ENCODE results near the gene PXDN.
"Not testable (repeated sequence)": the region's sequence is repeated elsewhere in the genome, so short reads cannot be mapped to it uniquely, and the experiment has no call there.

The PXDN gene

DNA sequence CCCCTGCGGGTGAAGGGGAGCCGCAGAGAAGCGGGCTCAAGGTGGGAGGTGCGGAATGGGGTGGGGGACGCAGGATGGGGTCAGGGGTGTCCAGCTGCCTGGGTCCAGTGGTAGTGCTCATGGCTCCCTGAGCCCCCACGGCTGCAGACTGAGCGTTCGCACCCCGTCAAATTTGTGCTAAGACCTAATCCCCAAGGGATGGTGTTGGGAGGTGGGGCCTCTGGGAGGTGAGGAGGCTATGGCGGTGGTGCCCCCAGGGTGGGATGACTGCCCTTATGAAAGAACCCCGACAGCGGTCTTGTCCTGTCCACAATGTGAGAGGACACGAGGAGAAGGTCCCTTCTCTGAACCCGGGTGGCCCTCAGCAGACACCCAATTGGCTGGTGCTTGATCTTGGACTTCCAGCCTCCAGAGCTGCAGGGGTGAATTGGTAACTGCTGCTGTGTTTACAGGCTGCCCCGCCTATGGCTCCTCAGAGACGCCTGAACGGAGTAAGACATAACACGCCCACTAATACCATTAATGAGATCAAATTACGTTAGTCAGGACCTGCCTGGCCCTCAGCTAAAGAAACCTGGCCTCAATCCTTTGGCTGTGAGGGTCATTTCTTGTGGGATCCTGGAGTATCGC, 42.6 kb downstream of the PXDN start:
- DNase-seq: no peak

DNA sequence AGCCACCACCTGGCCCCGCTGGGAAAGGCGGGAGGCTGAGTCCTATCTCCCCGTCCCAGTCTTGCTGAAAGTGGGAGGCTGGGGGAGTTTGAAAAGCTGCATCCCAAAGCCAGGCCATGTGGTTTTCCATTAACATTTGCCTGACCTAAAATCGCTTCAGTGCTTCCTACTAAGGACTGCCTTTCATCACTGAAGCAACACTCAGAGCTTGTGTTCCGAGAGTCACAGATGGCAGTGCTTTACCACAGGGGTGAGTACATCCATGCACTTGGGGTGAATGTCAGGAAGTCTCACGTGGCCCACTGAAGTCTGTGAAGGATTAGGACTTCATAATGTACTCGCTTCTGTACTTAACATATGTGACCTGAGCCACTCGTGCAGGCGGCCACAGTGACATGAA, 43.3 kb downstream of the PXDN start:
- no peak for DNase-seq

DNA sequence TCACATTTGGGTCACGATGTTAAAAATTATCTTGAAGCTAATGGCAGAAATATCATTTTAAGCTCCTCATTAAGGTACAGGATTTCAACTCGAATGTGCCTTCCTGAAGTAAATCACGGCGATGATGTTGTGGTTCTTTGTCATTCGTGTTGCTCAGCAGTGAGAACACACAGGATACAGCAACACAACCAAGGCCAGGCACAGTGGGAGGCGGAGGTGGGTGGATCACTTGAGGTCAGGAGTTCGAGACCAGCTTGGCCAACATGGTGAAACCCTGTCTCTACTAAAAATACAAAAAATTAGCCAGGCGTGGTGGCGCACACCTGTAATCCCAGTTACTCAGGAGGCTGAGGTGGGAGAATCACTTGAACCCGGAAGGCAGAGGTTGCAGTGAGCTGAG, 43.9 kb downstream of the PXDN start:
- DNase-seq: not testable (repeated sequence)

- no peak for DNase-seq
Measured at GRCh38 chr2:1698188-1698945, 45.9 kb downstream of the PXDN start.

DNA sequence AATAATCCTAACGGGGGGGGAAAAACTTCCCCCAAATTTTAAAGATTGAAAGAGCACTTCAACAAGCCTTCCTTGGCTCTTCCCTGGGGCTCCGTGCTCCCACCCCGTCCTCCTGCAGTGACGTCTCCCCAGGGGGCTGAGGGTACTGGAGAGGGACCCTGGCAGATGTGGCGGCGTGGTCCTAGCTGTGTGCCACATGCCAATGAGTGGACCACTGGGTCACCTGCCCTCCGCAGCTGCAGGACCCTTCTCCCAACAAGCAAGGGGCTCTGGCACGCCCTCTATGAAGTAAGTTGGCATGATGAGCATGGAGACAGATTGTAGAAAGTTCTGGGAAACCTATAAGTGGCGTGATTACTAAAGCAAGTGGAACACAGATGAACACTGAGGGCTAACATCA, 46.7 kb downstream of the PXDN start:
- DNase-seq: no peak

GRCh38 chr2:1696472-1696871, 47.8 kb downstream of the PXDN start:
- no peak for DNase-seq

DNA sequence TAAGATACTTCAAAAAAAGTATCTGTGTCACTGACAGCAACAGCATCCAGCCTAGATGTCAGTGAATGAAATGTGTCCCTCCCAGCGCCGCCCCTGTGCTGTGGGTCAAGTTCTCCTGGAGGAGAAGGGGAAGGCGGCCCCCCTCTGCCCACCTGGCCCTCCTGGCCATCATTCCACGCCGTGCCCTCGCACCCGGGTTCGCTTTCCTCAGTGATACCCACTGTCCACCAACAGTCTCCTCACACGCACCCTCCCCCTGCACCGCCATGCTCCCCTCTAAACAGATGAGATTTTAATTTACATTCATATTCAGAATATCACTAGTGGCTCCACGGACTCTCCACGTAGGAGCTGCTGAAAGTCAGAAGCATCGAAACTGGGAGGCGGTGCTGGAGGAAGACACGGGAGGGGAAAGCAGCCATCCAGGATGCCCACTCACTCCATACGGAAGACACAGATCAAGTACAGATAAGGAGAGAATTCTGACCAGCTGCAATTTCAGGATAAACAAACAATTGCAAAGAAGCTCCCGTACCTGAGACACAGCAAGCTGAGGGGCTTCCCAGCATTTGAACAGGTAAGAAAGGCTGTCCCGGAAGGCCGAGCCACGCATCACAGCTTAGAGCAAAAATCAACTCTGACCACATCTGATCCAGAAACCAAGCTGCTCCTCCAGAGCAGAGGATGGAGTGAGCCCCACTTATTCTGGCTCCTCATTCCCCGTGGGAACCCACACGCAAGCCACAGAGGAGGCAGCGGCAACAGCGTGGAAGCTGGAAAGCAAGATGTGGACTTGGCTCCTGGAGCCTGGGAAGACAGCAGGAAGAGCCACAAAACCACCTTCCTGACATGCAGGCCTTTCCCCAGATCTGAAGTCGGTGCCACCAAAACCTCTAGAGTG, 49.7 kb downstream of the PXDN start:
- DNase-seq: no peak

DNA sequence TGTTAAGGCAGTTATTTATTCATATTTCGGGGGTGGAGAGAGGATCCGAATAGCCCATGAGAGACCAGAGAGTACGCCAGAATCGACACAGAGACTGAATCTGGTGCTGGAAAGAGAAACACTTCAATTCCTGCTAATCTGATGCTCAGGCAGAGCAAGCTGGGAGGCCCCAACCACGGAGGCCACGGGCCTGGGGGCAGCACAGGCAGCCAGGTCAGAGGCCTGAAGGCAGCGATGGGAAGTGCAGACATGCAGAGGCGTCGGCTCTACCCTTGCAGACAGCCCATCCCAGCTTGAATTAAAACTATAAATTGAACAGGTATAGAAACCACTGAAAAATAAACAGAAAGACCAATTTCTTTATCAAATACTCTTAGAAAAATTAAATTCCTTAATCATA, 50.6 kb downstream of the PXDN start:
- DNase-seq: no peak

- DNase-seq: no peak
Measured at GRCh38 chr2:1692342-1692741, 52.0 kb downstream of the PXDN start.

DNA sequence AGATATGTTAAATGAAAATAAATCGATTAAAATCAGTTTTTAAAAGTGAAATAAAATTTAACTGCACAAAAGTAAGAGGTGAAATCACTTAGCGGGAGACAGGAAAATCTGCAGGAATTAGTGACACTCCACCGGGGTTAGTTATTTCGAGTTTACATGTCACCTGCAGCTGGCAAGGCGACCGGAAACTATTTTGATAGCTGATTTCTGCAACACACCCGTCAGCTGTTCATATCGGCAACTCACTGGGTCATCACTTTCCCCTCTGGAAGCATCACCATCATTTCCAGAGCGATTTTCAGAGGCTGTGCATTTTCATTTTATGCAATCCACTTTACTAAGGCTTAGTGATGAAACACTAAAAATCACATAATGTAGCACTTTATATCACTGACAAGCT, 52.9 kb downstream of the PXDN start:
- no peak for DNase-seq

DNA sequence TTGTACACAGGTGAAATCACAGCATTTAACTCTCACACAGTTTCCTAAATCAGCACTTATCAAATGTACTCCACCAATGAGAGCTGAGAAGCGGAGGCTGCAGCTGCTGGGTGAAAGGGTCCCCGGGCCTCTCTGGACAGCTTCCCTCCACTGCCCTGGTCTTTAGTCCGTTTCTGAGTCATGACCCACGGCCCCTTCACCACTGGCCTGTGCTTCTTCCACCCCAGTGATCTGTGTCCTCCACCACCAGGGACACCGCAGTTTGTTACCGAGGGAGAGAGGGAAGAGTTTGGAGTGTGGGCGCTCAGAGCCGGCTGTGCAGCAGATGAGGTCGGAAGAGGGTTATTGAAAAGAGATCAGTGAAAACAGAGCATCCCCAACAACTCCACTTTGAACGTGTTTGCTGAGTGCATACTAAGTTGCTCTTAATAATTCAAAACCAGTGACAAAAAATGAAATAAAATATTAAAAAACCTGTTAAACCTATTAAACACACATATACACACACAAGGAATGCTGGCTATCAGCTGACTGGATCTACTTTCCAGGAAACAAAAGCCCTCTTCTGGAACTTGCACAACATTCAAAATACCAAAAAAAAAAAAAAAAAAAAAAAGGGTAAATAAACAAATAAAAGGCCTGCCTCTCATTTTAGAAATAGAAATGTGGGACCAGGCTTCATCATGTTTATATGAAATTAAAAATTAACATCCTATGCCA, 54.1 kb downstream of the PXDN start:
- DNase-seq: no peak

DNA sequence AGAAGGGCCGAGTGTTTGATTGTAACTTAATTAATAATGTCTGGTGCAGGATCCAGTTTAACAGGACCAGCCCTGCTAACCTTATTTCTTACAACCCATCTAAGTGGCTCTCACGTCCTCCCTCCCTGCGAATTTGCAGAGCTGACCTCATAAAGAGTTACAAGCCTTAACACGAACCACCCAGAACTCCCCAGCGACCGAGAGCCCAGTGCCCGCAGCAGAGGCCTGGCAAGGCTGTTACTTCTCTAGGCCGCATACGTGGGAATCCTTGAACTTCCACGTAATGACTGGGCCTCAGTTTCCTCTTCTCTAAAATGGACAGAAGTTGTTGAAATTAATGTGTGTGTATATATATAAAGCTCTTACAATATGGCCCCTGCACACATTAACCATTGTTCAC, 55.5 kb downstream of the PXDN start:
- no peak for DNase-seq

DNA sequence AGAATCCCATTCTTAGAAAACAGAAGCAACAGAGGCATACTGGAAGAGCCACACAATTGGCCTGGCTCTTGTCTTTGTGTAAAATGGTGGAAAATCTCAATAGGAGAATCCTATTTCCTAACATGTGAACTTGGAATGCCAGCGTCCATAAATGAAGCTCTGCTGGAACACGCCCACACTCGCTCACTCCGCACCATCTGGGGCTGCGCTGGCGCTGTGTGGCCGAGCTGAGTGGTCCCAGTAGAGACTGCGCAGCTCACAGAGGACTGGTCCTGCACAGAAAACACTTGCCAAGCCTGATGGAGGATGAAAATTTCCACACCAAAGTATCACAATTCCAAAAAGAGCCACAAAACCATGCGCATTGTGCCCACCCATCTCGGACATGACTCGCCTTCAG, 56.2 kb downstream of the PXDN start:
- DNase-seq: no peak

DNA sequence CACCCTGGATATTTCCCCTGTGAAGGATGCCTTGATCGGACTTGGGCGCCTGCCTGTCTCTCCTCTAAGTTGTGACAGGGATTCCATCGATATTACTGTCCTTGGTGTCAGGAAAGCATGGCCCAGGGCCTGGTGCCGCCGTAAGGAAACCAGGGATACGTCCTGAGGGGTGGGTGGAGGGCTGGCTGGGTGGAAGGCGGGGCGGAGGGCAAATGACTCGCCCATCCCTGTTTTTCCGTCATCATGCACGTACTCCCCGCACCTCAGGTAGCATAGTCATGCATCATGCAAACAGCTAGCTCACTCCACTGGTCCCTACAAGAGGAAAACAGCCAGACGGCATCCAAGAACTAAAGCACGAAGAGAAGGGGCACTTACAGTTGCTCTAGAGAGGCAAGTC, 57.1 kb downstream of the PXDN start:
- no peak for DNase-seq

DNA sequence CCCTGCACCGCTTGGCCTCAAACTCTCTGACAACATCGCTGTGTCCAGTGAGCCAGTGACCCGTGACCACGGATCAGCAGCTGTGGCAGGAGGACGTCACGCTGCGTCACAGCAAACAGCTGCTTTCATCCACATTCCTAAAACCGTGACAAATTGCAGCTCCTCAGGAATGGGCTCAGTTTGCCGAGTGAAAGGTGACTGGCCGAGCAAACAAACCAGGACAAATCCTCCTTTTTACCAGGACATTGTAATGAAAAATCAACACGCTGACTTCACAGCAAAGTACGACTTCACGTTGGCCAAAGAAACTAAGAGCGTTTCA, 57.6 kb downstream of the PXDN start:
- DNase-seq: no peak

GRCh38 chr2:1685957-1686783, 58.1 kb downstream of the PXDN start:
- no peak for DNase-seq

GRCh38 chr2:1685078-1685956, 59.0 kb downstream of the PXDN start:
- DNase-seq: no peak

DNA sequence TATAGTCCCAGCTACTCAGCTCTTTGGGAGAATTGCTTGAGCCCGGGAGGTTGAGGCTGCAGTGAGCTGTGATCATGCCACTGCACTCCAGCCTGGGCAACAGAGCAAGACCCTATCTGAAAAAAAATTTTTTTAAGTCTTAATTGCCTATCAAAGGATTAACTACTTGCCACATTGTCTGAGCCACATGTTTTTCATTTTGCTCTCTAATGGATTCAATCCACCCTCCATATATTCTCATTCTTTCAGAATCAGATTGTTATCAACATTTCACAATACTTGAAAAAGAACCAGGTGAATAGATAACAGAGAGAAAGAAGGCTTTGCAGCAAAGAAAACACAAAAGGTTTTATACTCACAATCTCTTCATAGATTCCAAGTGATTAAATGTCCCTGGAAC, 61.0 kb downstream of the PXDN start:
- DNase-seq: no peak

DNA sequence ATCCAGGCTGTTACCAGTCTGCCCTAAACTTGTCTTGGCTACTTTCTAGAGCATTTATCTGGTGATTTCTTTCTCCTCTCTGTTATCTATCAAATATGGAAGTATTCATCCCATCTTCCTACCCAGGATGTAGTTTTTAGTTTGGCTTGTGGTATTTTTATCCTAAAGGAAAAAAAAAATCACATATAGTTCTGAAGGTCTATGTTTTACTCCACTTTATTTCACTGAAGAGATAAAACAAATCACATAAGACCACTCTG, 62.2 kb downstream of the PXDN start:
- DNase-seq: no peak

- no peak for DNase-seq
Measured at GRCh38 chr2:1681323-1682180, 62.8 kb downstream of the PXDN start.

GRCh38 chr2:1681017-1681318, 63.3 kb downstream of the PXDN start:
- no peak for DNase-seq
